HUES6 (cell line): ENCODE results near the gene LGALS12.
A peak's percentile ranks its signal among the peaks of the same experiment; 100 is the strongest.

Experiments used
- H3K27ac ChIP-seq: 2 replicates; pipeline ENCODE4 v1.7.0; 2013; ENCODE audit warnings: low read depth, mild to moderate bottlenecking, low read length, inconsistent platforms
- H3K27me3 ChIP-seq: 2 replicates; pipeline ENCODE4 v1.6.1; 2013; ENCODE audit warnings: low read length; ENCODE audit not compliant: control insufficient read depth, insufficient read depth
- H3K36me3 ChIP-seq: 2 replicates; pipeline ENCODE4 v1.6.1; 2013; ENCODE audit warnings: low read length; ENCODE audit not compliant: control insufficient read depth, insufficient read depth
- H3K4me1 ChIP-seq: 2 replicates; pipeline ENCODE4 v1.6.1; 2013; ENCODE audit warnings: low read length; ENCODE audit not compliant: control insufficient read depth, insufficient read depth
- H3K4me3 ChIP-seq: 2 replicates; pipeline ENCODE4 v1.5.1; 2013; ENCODE audit warnings: low read depth, low read length
- H3K9ac ChIP-seq: one replicate; pipeline ENCODE4 v1.6.1; 2013; ENCODE audit warnings: mild to moderate bottlenecking, low read length
- H3K9me3 ChIP-seq: 2 replicates; pipeline ENCODE4 v1.6.1; 2013; ENCODE audit warnings: low read depth, low read length; ENCODE audit not compliant: control insufficient read depth, insufficient read depth

The LGALS12 gene

GRCh38 chr11:63490551-63491239 lies 15.2 kb upstream of the LGALS12 start, which contains the start of gene PLAAT5:
PLAAT5 (minus strand) TSS chr11:63491167; CDS start chr11:63491034, 133 bp downstream.
- peak within 1 kb of the TSS; percentile 79 for H3K9ac ChIP-seq
- peak within 1 kb of the TSS; percentile 78 for H3K27ac ChIP-seq
- H3K27me3 ChIP-seq, result no peaks in the 10 kb centered on the region
- H3K9me3 ChIP-seq, result peaks cover 25% of the 10 kb centered on the region
- peaks cover 9% of the 10 kb centered on the region for H3K36me3 ChIP-seq
- H3K4me3 ChIP-seq, result peak within 1 kb of the TSS; percentile 71
- peaks cover 21% of the 10 kb centered on the region; the same call in 1 of the 2 replicates for H3K4me1 ChIP-seq

- H3K27ac ChIP-seq, result peak overlapping the region; percentile 78
- peaks cover 4% of the 10 kb centered on the region; the same call in 1 of the 2 replicates for H3K36me3 ChIP-seq
- H3K27me3 ChIP-seq, result no peaks in the 10 kb centered on the region
- H3K9ac ChIP-seq, result peak overlapping the region; percentile 79
- H3K4me3 ChIP-seq, result peak overlapping the region; percentile 71
- peaks cover 20% of the 10 kb centered on the region for H3K9me3 ChIP-seq
- H3K4me1 ChIP-seq, result peaks cover 21% of the 10 kb centered on the region; the same call in 1 of the 2 replicates
Observed at GRCh38 chr11:63491240-63491587, 14.7 kb upstream of the LGALS12 start.

GRCh38 chr11:63491636-63492372 lies 14.1 kb upstream of the LGALS12 start:
- Histone ChIP-seq H3K27me3 (no peaks in the 10 kb centered on the region), H3K36me3 (no peaks in the 10 kb centered on the region), H3K9ac (peak overlapping the region; percentile 79), H3K27ac (peak overlapping the region; percentile 78; the same call in 1 of the 2 replicates), H3K9me3 (peaks cover 17% of the 10 kb centered on the region), H3K4me1 (peaks cover 21% of the 10 kb centered on the region; the same call in 1 of the 2 replicates), H3K4me3 (peak overlapping the region; percentile 71)

- Histone ChIP-seq H3K9me3 (peaks cover 23% of the 10 kb centered on the region), H3K27ac (no peak overlapping the region), H3K27me3 (no peaks in the 10 kb centered on the region), H3K4me1 (peaks cover 21% of the 10 kb centered on the region; the same call in 1 of the 2 replicates), H3K4me3 (0 out of 2 replicates have a peak overlapping the region, but pooled peaks have one; percentile 71), H3K9ac (no peak overlapping the region), H3K36me3 (no peaks in the 10 kb centered on the region)
Observed at GRCh38 chr11:63492441-63492840, 13.4 kb upstream of the LGALS12 start.

- Histone ChIP-seq H3K9me3 (peaks cover 26% of the 10 kb centered on the region), H3K36me3 (no peaks in the 10 kb centered on the region), H3K4me1 (peaks cover 21% of the 10 kb centered on the region; the same call in 1 of the 2 replicates), H3K9ac (no peak overlapping the region), H3K27ac (no peak overlapping the region), H3K4me3 (no peak overlapping the region), H3K27me3 (no peaks in the 10 kb centered on the region)
Observed at GRCh38 chr11:63493127-63493526, 12.8 kb upstream of the LGALS12 start.

GRCh38 chr11:63494975-63495374 lies 10.9 kb upstream of the LGALS12 start:
- H3K27me3 ChIP-seq, result no peaks in the 10 kb centered on the region
- H3K4me1 ChIP-seq, result peaks cover 7% of the 10 kb centered on the region; the same call in 1 of the 2 replicates
- H3K4me3 ChIP-seq, result no peak overlapping the region
- H3K9me3 ChIP-seq, result peaks cover 41% of the 10 kb centered on the region
- H3K36me3 ChIP-seq, result no peaks in the 10 kb centered on the region
- H3K9ac ChIP-seq, result no peak overlapping the region
- H3K27ac ChIP-seq, result no peak overlapping the region

- peaks cover 45% of the 10 kb centered on the region for H3K9me3 ChIP-seq
- H3K4me1 ChIP-seq, result peaks cover 15% of the 10 kb centered on the region
- no peak overlapping the region for H3K9ac ChIP-seq
- H3K36me3 ChIP-seq, result peaks cover 3% of the 10 kb centered on the region; the same call in 1 of the 2 replicates
- H3K27ac ChIP-seq, result no peak overlapping the region
- no peaks in the 10 kb centered on the region for H3K27me3 ChIP-seq
- no peak overlapping the region for H3K4me3 ChIP-seq
Observed at GRCh38 chr11:63499874-63500273, 6.0 kb upstream of the LGALS12 start.

- no peak overlapping the region for H3K27ac ChIP-seq
- no peak overlapping the region for H3K9ac ChIP-seq
- peaks cover 3% of the 10 kb centered on the region; the same call in 1 of the 2 replicates for H3K36me3 ChIP-seq
- H3K9me3 ChIP-seq, result peaks cover 42% of the 10 kb centered on the region
- peaks cover 28% of the 10 kb centered on the region for H3K4me1 ChIP-seq
- H3K4me3 ChIP-seq, result no peak overlapping the region
- H3K27me3 ChIP-seq, result no peaks in the 10 kb centered on the region
Observed at GRCh38 chr11:63501236-63501635, 4.6 kb upstream of the LGALS12 start.

GRCh38 chr11:63502252-63502820 lies 3.5 kb upstream of the LGALS12 start:
- no peak overlapping the region for H3K4me3 ChIP-seq
- no peaks in the 10 kb centered on the region for H3K27me3 ChIP-seq
- H3K36me3 ChIP-seq, result peaks cover 3% of the 10 kb centered on the region; the same call in 1 of the 2 replicates
- peaks cover 39% of the 10 kb centered on the region for H3K4me1 ChIP-seq
- peak overlapping the region; percentile 21 for H3K9ac ChIP-seq
- peak overlapping the region; percentile 19; the same call in 1 of the 2 replicates for H3K27ac ChIP-seq
- H3K9me3 ChIP-seq, result peaks cover 37% of the 10 kb centered on the region

- H3K36me3 ChIP-seq, result peaks cover 3% of the 10 kb centered on the region; the same call in 1 of the 2 replicates
- peak overlapping the region; percentile 13; the same call in 1 of the 2 replicates for H3K27ac ChIP-seq
- H3K9me3 ChIP-seq, result peaks cover 29% of the 10 kb centered on the region
- no peaks in the 10 kb centered on the region for H3K27me3 ChIP-seq
- peak overlapping the region; percentile 6 for H3K9ac ChIP-seq
- no peak overlapping the region for H3K4me3 ChIP-seq
- peaks cover 42% of the 10 kb centered on the region for H3K4me1 ChIP-seq
Observed at GRCh38 chr11:63503492-63503891, 2.4 kb upstream of the LGALS12 start.
